Lung (tissue), 12 donors: ENCODE data around the gene SNRNP70. TPM values are rescaled to one million over a fixed set of nuclear protein-coding genes. Genes with fewer than 3 reads are reported as not detected.

Source experiments
- ATAC-seq: fragments of 200-7000 bp; cut with Tn5 transposase; one replicate; pipeline ENCODE4 v1.9.1; 2020; ENCODE audit warnings: moderate number of reproducible peaks; ENCODE audit not compliant: insufficient read depth, low FRiP score
- DNase-seq, 3 donors: peaks; one replicate each; pipeline ENCODE4 v3.0.0-alpha.2; 2013 to 2017
- H3K27ac ChIP-seq, 2 donors: one replicate each; pipeline ENCODE4 v1.5.1; 2013; ENCODE audit warnings: mild to moderate bottlenecking in 2 of 2, moderate library complexity in 2 of 2, control low read depth in 1 of 2, inconsistent platforms in 1 of 2, low read depth in 1 of 2, low read length in 1 of 2
- H3K27me3 ChIP-seq, 3 donors: one replicate each; pipeline ENCODE4 v1.5.1; 2013; ENCODE audit warnings: low read length in 2 of 3; ENCODE audit not compliant: control insufficient read depth in 3 of 3, insufficient read depth in 3 of 3
- H3K36me3 ChIP-seq, 4 donors: one replicate each; pipeline ENCODE4 v1.5.1; 2013; ENCODE audit warnings: low read length in 4 of 4, mild to moderate bottlenecking in 1 of 4, moderate library complexity in 1 of 4; ENCODE audit not compliant: control insufficient read depth in 4 of 4, insufficient read depth in 4 of 4
- H3K4me1 ChIP-seq, 5 donors: one replicate each; pipeline ENCODE4 v1.5.1; 2013; ENCODE audit warnings: low read length in 5 of 5, mild to moderate bottlenecking in 2 of 5, moderate library complexity in 1 of 5; ENCODE audit not compliant: control insufficient read depth in 5 of 5, insufficient read depth in 5 of 5
- H3K4me3 ChIP-seq: one replicate; pipeline ENCODE4 v1.5.1; 2013; ENCODE audit warnings: mild to moderate bottlenecking, control low read depth, moderate library complexity
- H3K9ac ChIP-seq, 2 donors: one replicate each; pipeline ENCODE4 v1.5.1; 2013; ENCODE audit warnings: low read length in 2 of 2, control low read depth in 1 of 2; ENCODE audit not compliant: insufficient read depth in 1 of 2
- H3K9me3 ChIP-seq, 4 donors: one replicate each; pipeline ENCODE4 v1.5.1; 2013; ENCODE audit warnings: low read length in 3 of 4, mild to moderate bottlenecking in 1 of 4, moderate library complexity in 1 of 4; ENCODE audit not compliant: control insufficient read depth in 4 of 4, insufficient read depth in 3 of 4
- WGBS, 2 donors: extraction: QIAGEN DNeasy Blood & Tissue Kit; methylation state at CpG; one replicate each; pipeline ENCODE4 v1.1.7; 2013; 5-methylcytosine and 5-hydroxymethylcytosine counted together
- polyA plus RNA-seq, 2 donors: library from polyadenylated mRNA; stranded (reverse); fragments of 200-250 nt; gene quantifications; one replicate each; pipeline ENCODE4 v1.2.1, GENCODE V29; 2013
- total RNA-seq, 2 donors: library from RNA; depleted of rRNA in 1 of 2; stranded (reverse); fragments of >200 nt in 1 of 2; gene quantifications; one replicate each; pipeline ENCODE4 v1.2.1, GENCODE V29; 2014 to 2021
- TF ChIP-seq, protein P1 (sequence below): IDR thresholded peaks from 2 replicates; pipeline ENCODE4 v1.5.1; 2012; ENCODE audit warnings: mild to moderate bottlenecking; ENCODE audit errors: control extremely low read depth, extremely low read depth
- donor health status: control.
- donor health status: control.
- donor health status: Bipolar disorder and iron deficiency.
- donor health status: healthy.
- donor health status: DM: yes; HTN: yes; CAD: no.

Gene SNRNP70
- total and polyA plus RNA-seq, 4 donors, result 143 to 251 (median 180) TPM

DNA sequence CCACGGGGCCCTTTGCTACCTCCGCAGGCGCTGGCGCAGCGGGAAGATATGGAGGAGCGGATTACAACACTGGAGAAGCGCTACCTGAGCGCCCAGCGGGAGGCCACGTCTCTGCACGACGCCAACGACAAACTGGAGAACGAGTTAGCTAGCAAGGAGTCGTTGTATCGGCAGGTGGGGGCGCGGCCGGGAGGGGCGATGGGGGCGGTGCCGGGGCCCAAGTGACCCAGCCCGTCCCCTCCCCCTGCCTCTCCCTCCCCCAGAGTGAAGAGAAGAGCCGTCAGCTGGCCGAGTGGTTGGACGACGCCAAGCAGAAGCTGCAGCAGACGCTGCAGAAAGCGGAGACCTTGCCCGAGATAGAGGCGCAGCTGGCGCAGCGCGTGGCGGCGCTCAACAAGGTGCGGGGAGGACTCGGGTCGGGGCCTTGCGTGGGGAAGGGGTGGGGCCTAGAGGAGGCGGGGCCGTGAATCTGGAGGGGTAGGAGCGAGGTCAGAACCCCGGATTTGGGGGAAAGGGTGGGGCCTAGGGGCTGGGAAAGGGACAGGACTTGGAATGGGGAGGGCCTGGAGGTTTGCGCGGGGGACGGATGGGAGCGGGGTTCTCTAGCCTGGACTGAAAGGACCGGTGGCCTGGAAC is 47.8 kb downstream of the SNRNP70 start:
- WGBS, 2 donors, result 24 to 25% methylated on average over 47 to 49 of the region's 49 CpGs
- no peak overlapping the region for H3K27ac ChIP-seq
- TF ChIP-seq, protein P1, sequence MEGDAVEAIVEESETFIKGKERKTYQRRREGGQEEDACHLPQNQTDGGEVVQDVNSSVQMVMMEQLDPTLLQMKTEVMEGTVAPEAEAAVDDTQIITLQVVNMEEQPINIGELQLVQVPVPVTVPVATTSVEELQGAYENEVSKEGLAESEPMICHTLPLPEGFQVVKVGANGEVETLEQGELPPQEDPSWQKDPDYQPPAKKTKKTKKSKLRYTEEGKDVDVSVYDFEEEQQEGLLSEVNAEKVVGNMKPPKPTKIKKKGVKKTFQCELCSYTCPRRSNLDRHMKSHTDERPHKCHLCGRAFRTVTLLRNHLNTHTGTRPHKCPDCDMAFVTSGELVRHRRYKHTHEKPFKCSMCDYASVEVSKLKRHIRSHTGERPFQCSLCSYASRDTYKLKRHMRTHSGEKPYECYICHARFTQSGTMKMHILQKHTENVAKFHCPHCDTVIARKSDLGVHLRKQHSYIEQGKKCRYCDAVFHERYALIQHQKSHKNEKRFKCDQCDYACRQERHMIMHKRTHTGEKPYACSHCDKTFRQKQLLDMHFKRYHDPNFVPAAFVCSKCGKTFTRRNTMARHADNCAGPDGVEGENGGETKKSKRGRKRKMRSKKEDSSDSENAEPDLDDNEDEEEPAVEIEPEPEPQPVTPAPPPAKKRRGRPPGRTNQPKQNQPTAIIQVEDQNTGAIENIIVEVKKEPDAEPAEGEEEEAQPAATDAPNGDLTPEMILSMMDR, result no peak
- DNase-seq, result peak in 1 of 3 donors; percentile 43
- no peak overlapping the region for H3K9ac ChIP-seq
- no peaks in the 10 kb centered on the region for H3K9me3 ChIP-seq
- ATAC-seq, result no peak
- no peaks in the 10 kb centered on the region for H3K36me3 ChIP-seq
- peaks cover 0 to 19% (median 4%) of the 10 kb centered on the region in 5 donors for H3K4me1 ChIP-seq
- H3K4me3 ChIP-seq, result no peak overlapping the region
- H3K27me3 ChIP-seq, result no peaks in the 10 kb centered on the region

DNA sequence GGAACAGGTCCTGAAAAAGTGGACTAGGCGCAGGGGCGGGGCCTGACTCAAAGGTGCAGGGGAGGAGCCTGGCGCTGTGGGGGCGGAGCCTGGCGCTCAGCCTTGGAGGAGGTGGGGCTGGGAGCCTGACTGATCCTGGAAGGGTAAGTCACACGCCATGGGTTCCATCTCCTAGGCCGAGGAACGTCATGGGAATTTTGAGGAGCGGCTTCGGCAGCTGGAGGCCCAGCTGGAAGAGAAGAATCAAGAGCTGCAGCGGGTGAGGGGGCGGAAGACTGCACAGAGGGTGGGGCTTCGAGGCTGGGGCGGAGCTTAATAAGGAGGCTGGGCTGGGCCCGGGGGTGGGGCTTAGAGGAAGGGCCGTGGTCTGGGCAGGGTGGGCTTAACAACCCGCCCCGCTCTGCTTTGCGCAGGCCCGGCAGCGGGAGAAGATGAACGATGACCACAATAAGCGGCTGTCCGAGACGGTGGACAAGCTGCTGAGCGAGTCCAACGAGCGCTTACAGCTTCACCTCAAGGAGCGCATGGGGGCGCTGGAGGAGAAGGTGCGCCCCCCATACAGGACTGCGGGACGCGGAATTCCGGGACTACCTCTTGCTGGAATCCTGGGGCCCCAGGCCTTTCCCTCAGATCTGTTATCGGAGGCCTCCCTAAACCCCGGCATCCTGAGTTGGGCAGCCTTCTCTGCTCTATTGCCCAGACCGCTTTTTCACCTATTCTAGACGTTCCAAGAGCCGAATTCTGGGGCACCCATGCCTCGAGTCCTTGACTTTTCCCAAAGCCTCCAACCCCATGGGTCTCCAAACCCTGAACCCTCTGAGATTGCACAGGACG is 48.6 kb downstream of the SNRNP70 start:
- Histone ChIP-seq H3K27me3 (no peaks in the 10 kb centered on the region), H3K9ac (no peak overlapping the region), H3K9me3 (no peaks in the 10 kb centered on the region), H3K36me3 (no peaks in the 10 kb centered on the region), H3K27ac (no peak overlapping the region), H3K4me3 (no peak overlapping the region), H3K4me1 (peaks cover 0 to 17% (median 4%) of the 10 kb centered on the region in 5 donors)
- DNase-seq, result peak; percentile 84 to 90 (median 88)
- WGBS, 2 donors, result 21 to 24% methylated on average over 42 of the region's 42 CpGs
- TF ChIP-seq, protein P1, result no peak
- peak; percentile 50 for ATAC-seq

DNA sequence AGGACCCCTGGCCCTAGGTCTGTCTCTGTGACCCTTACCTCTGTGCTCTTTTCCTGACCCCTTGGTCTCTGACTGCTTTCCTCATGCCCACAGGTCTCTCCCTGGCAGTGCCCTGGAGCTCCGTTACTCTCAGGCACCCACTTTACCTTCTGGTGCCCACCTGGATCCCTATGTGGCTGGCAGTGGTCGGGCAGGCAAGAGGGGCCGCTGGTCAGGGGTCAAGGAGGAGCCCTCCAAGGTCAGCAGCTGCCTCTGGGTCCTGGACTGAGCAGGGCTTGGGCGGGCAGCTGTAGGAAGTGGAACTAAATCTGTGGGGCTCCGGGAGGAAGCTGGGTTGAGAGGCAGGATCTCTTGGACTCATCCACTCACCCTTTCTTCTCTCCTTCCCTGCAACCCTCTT is 50.4 kb downstream of the SNRNP70 start:
- no peak overlapping the region for H3K4me3 ChIP-seq
- ATAC-seq, result no peak
- no peaks in the 10 kb centered on the region for H3K27me3 ChIP-seq
- H3K9ac ChIP-seq, result no peak overlapping the region
- TF ChIP-seq, protein P1, result no peak
- H3K27ac ChIP-seq, result no peak overlapping the region
- no peak for DNase-seq
- H3K36me3 ChIP-seq, result no peaks in the 10 kb centered on the region
- H3K4me1 ChIP-seq, result peaks cover 0 to 17% (median 4%) of the 10 kb centered on the region in 5 donors
- no peaks in the 10 kb centered on the region for H3K9me3 ChIP-seq
- WGBS, 2 donors, result 89 to 91% methylated on average over 5 of the region's 5 CpGs
